H54 (cell line): Measurements from ENCODE around the gene ENTHD1.

Experiments
- DNase-seq: peaks from one replicate; pipeline ENCODE4 v3.0.0; 2011; ENCODE audit warnings: low spot score, mixed read lengths; ENCODE audit not compliant: insufficient read length
- FAIRE-seq: peaks from 3 replicates; lab custom pipeline; 2011; peaks lifted over from hg19 to GRCh38; lab: Jason Lieb, UNC
- POLR2A ChIP-seq: IDR thresholded peaks from 2 replicates; pipeline ENCODE4 v1.6.1; 2011; ENCODE audit warnings: low read depth, mild to moderate bottlenecking, low read length

ENTHD1 gene

GRCh38 chr22:39833093-39833492, 60.5 kb downstream of the ENTHD1 start:
- TF ChIP-seq POLR2A: no peak
- FAIRE-seq: no peak
- DNase-seq: no peak

- no peak for DNase-seq
- FAIRE-seq: no peak
- no peak for TF ChIP-seq POLR2A
These were observed 60.9 kb downstream of the ENTHD1 start for GRCh38 chr22:39832627-39833074.

- no peak for DNase-seq
- no peak for FAIRE-seq
- no peak for TF ChIP-seq POLR2A
These were observed 67.9 kb downstream of the ENTHD1 start for GRCh38 chr22:39825661-39826102.

GRCh38 chr22:39821008-39821407, 72.6 kb downstream of the ENTHD1 start:
- DNase-seq (no peak), FAIRE-seq (no peak)
- TF ChIP-seq POLR2A: no peak

- DNase-seq (peak; percentile 14), FAIRE-seq (peak; percentile 88)
- TF ChIP-seq POLR2A: no peak
These were observed 73.3 kb downstream of the ENTHD1 start for GRCh38 chr22:39820256-39820655.

GRCh38 chr22:39819429-39819828, 74.1 kb downstream of the ENTHD1 start:
- DNase-seq (no peak), FAIRE-seq (no peak)
- no peak for TF ChIP-seq POLR2A

GRCh38 chr22:39818094-39818493, 75.5 kb downstream of the ENTHD1 start:
- TF ChIP-seq POLR2A: no peak
- FAIRE-seq (no peak), DNase-seq (no peak)

GRCh38 chr22:39815932-39816331, 77.6 kb downstream of the ENTHD1 start:
- FAIRE-seq: no peak
- no peak for DNase-seq
- no peak for TF ChIP-seq POLR2A

- FAIRE-seq (no peak), DNase-seq (no peak)
- TF ChIP-seq POLR2A: no peak
These were observed 78.7 kb downstream of the ENTHD1 start for GRCh38 chr22:39814899-39815298.

- no peak for FAIRE-seq
- TF ChIP-seq POLR2A: no peak
- DNase-seq: no peak
These were observed 83.6 kb downstream of the ENTHD1 start for GRCh38 chr22:39809772-39810557.

- FAIRE-seq (no peak), DNase-seq (no peak)
- TF ChIP-seq POLR2A: no peak
These were observed 85.5 kb downstream of the ENTHD1 start for GRCh38 chr22:39808081-39808480.

- no peak for FAIRE-seq
- TF ChIP-seq POLR2A: no peak
- DNase-seq: no peak
These were observed 87.5 kb downstream of the ENTHD1 start for GRCh38 chr22:39806109-39806508.

GRCh38 chr22:39805117-39805516, 88.4 kb downstream of the ENTHD1 start:
- no peak for FAIRE-seq
- no peak for TF ChIP-seq POLR2A
- DNase-seq: no peak

- no peak for TF ChIP-seq POLR2A
- FAIRE-seq (no peak), DNase-seq (no peak)
These were observed 90.9 kb downstream of the ENTHD1 start for GRCh38 chr22:39802682-39803081.
